UCSD-AML1 (cell line): ENCODE measurements around the gene RAP1GAP2.

ENCODE experiments used
- DNase-seq: peaks from one replicate; lab custom pipeline; 2025; ENCODE audit not compliant: unreplicated experiment; lab: John Stamatoyannopoulos, UW

Gene RAP1GAP2

GRCh38 chr17:2940352-2940751 is 144.1 kb downstream of the RAP1GAP2 start:
- no peak for DNase-seq

GRCh38 chr17:2943981-2944380 is 147.7 kb downstream of the RAP1GAP2 start:
- no peak for DNase-seq

- no peak for DNase-seq
These were observed 149.1 kb downstream of the RAP1GAP2 start for GRCh38 chr17:2945299-2945698.

- DNase-seq: no peak
These were observed 149.9 kb downstream of the RAP1GAP2 start for GRCh38 chr17:2946144-2946543.

GRCh38 chr17:2947588-2947950 is 151.3 kb downstream of the RAP1GAP2 start:
- no peak for DNase-seq

GRCh38 chr17:2947996-2948550 is 151.8 kb downstream of the RAP1GAP2 start:
- DNase-seq: no peak

GRCh38 chr17:2948721-2949468 is 152.7 kb downstream of the RAP1GAP2 start:
- DNase-seq: no peak

GRCh38 chr17:2949469-2950044 is 153.3 kb downstream of the RAP1GAP2 start:
- DNase-seq: no peak

GRCh38 chr17:2950846-2951245 is 154.6 kb downstream of the RAP1GAP2 start:
- DNase-seq: no peak

GRCh38 chr17:2952174-2952845 is 156.1 kb downstream of the RAP1GAP2 start:
- DNase-seq: no peak

- DNase-seq: no peak
These were observed 158.7 kb downstream of the RAP1GAP2 start for GRCh38 chr17:2954898-2955445.

GRCh38 chr17:2955931-2956582 is 159.8 kb downstream of the RAP1GAP2 start:
- no peak for DNase-seq

GRCh38 chr17:2957631-2958286 is 161.5 kb downstream of the RAP1GAP2 start:
- no peak for DNase-seq

- no peak for DNase-seq
These were observed 162.5 kb downstream of the RAP1GAP2 start for GRCh38 chr17:2958706-2959222.

GRCh38 chr17:2959371-2960130 is 163.3 kb downstream of the RAP1GAP2 start:
- no peak for DNase-seq

GRCh38 chr17:2961446-2961845 is 165.2 kb downstream of the RAP1GAP2 start:
- no peak for DNase-seq

- no peak for DNase-seq
These were observed 166.0 kb downstream of the RAP1GAP2 start for GRCh38 chr17:2962236-2962635.

- no peak for DNase-seq
These were observed 166.5 kb downstream of the RAP1GAP2 start for GRCh38 chr17:2962729-2963128.

GRCh38 chr17:2963332-2964027 is 167.2 kb downstream of the RAP1GAP2 start:
- DNase-seq: no peak
